ENCODE data around the gene PHETA1.

DNA sequence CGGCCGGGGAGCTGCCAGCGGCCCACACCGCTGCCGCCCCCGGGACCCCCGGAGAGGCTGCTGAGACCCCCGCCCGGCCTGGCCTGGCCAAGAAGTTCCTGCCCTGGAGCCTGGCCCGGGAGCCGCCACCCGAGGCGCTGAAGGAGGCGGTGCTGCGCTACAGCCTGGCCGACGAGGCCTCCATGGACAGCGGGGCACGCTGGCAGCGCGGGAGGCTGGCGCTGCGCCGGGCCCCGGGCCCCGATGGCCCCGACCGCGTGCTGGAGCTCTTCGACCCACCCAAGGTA, 49.6 kb upstream of the PHETA1 start:
- TF ChIP-seq E2F4 (CRISPR knock-in tag; IDR thresholded peaks at IDR 0.05; ENCODE audit: borderline replicate concordance, low read depth) = no peak
- TF ChIP-seq MAX (CRISPR knock-in tag; IDR thresholded peaks at IDR 0.05) = no peak
- no peak for TF ChIP-seq ESRRA (CRISPR knock-in tag; IDR thresholded peaks at IDR 0.05; ENCODE audit: borderline replicate concordance)
- TF ChIP-seq NR2C2 (CRISPR knock-in tag; IDR thresholded peaks at IDR 0.05) = no peak
- TF ChIP-seq AFF4 (CRISPR knock-in tag; IDR thresholded peaks at IDR 0.05; ENCODE audit: borderline replicate concordance) = no peak
- TF ChIP-seq CTCF (IDR thresholded peaks at IDR 0.05) = no peak
- no peak for TF ChIP-seq RELA (CRISPR knock-in tag; IDR thresholded peaks at IDR 0.05; ENCODE audit: borderline replicate concordance)
- no peak for TF ChIP-seq JUN (CRISPR knock-in tag; IDR thresholded peaks at IDR 0.05)
- TF ChIP-seq SP1 (CRISPR knock-in tag; conservative IDR thresholded peaks at IDR 0.05) = no peak
- no peak for TF ChIP-seq ELF4 (CRISPR knock-in tag; IDR thresholded peaks at IDR 0.05; ENCODE audit: low read depth)
- no peak for TF ChIP-seq ZBTB21 (CRISPR knock-in tag; IDR thresholded peaks at IDR 0.05; ENCODE audit: borderline replicate concordance)

All from WTC11 (cell line).